IMR-90 (cell line): ENCODE measurements around the gene LRRC3C. TPM values are rescaled to one million over a fixed set of nuclear protein-coding genes. Genes with fewer than 3 reads are reported as not detected.
"Not testable (repeated sequence)": the region's sequence is repeated elsewhere in the genome, so short reads cannot be mapped to it uniquely, and the experiment has no call there.

Experiments
- ATAC-seq: fragments of 200-7000 bp; cut with Tn5 transposase; 2 replicates; pipeline ENCODE4 v1.9.1; 2020; ENCODE audit warnings: low read depth, mild to moderate bottlenecking, moderate library complexity
- BruUV-seq: library from RNA; stranded (reverse); fragments of 400-500 nt; replicated peaks from 2 replicates; lab custom pipeline; 2021; lab: Mats Ljungman, UMichigan
- CTCF ChIA-PET: fragments of 300-600 bp; formaldehyde crosslinking; extraction: SDS; loops from one replicate; lab custom pipeline; 2021; ENCODE audit warnings: antibody characterized with exemption; lab: Yijun Ruan, JAX
- POLR2A ChIA-PET: fragments of 300-600 bp; sonication (Branson Sonifier 250); formaldehyde crosslinking; loops from one replicate; lab custom pipeline; 2022; ENCODE audit warnings: antibody characterized with exemption; ENCODE audit not compliant: unreplicated experiment; lab: Charles Lee
- DNase-seq: peaks from one replicate; pipeline ENCODE4 v3.0.0; 2013
- H2AFZ ChIP-seq: replicated peaks from 2 replicates; pipeline ENCODE3; 2013; ENCODE audit warnings: low read length, mild to moderate bottlenecking; ENCODE audit not compliant: poor library complexity
- H2AK5ac ChIP-seq: 2 replicates; pipeline ENCODE4 v1.6.1; 2013; ENCODE audit warnings: low read depth, low read length, inconsistent platforms
- H2AK9ac ChIP-seq: replicated peaks from 2 replicates; pipeline ENCODE3; 2013; ENCODE audit warnings: mild to moderate bottlenecking, low read depth, low read length, moderate library complexity; ENCODE audit not compliant: poor library complexity
- H2BK120ac ChIP-seq: 2 replicates; pipeline ENCODE4 v1.6.1; 2013; ENCODE audit warnings: low read depth, low read length, inconsistent platforms
- H2BK15ac ChIP-seq: 3 replicates; pipeline ENCODE4 v1.6.1; 2013; ENCODE audit warnings: low read depth, low read length, inconsistent platforms
- H2BK20ac ChIP-seq: 2 replicates; pipeline ENCODE4 v1.6.1; 2013; ENCODE audit warnings: low read depth, mild to moderate bottlenecking, inconsistent platforms, low read length, moderate library complexity
- H2BK5ac ChIP-seq: 2 replicates; pipeline ENCODE4 v1.6.1; 2013; ENCODE audit warnings: mild to moderate bottlenecking, low read depth, low read length, inconsistent platforms; ENCODE audit not compliant: poor library complexity, severe bottlenecking
- H3K14ac ChIP-seq: replicated peaks from 2 replicates; pipeline ENCODE4 v1.6.1; 2013; ENCODE audit warnings: low read depth, low read length, inconsistent platforms
- H3K18ac ChIP-seq: 2 replicates; pipeline ENCODE4 v1.6.1; 2013; ENCODE audit warnings: low read depth, low read length, control low read depth
- H3K23ac ChIP-seq: 2 replicates; pipeline ENCODE4 v1.6.1; 2013; ENCODE audit warnings: low read depth, low read length, inconsistent platforms
- H3K27ac ChIP-seq: 2 replicates; pipeline ENCODE4 v1.5.1; 2013; ENCODE audit warnings: mild to moderate bottlenecking, control low read depth, low read length; ENCODE audit not compliant: insufficient read depth
- H3K27me3 ChIP-seq: 2 replicates; pipeline ENCODE4 v1.6.1; 2013; ENCODE audit warnings: low read length; ENCODE audit not compliant: control insufficient read depth, insufficient read depth
- H3K36me3 ChIP-seq: 2 replicates; pipeline ENCODE4 v1.6.1; 2013; ENCODE audit warnings: low read length, mixed read lengths; ENCODE audit not compliant: control insufficient read depth, insufficient read depth
- H3K4ac ChIP-seq: 2 replicates; pipeline ENCODE4 v1.6.1; 2013; ENCODE audit warnings: low read depth, low read length, inconsistent platforms
- H3K4me1 ChIP-seq: 2 replicates; pipeline ENCODE4 v1.6.1; 2013; ENCODE audit warnings: low read length, mixed read lengths; ENCODE audit not compliant: control insufficient read depth, insufficient read depth
- H3K4me2 ChIP-seq: 2 replicates; pipeline ENCODE4 v1.6.1; 2013; ENCODE audit warnings: low read depth, mild to moderate bottlenecking, control low read depth, low read length, moderate library complexity
- H3K4me3 ChIP-seq: 2 replicates; pipeline ENCODE4 v1.5.1; 2013; ENCODE audit warnings: low read depth, mild to moderate bottlenecking, control low read depth, low read length, moderate library complexity; ENCODE audit not compliant: insufficient read depth
- H3K56ac ChIP-seq: 2 replicates; pipeline ENCODE4 v1.6.1; 2013; ENCODE audit warnings: low read length, inconsistent platforms; ENCODE audit not compliant: insufficient read depth; ENCODE audit errors: extremely low read depth
- H3K79me1 ChIP-seq, 2 experiments: 2 replicates each; pipeline ENCODE4 v1.6.1; 2013; ENCODE audit warnings: low read length in 2 of 2, inconsistent platforms in 1 of 2, low read depth in 1 of 2
- H3K9ac ChIP-seq: 2 replicates; pipeline ENCODE4 v1.6.1; 2013; ENCODE audit warnings: low read depth, low read length, control low read depth
- H3K9me1 ChIP-seq: 2 replicates; pipeline ENCODE4 v1.6.1; 2013; ENCODE audit warnings: low read length, inconsistent platforms; ENCODE audit not compliant: insufficient read depth
- H3K9me3 ChIP-seq: 2 replicates; pipeline ENCODE4 v1.6.1; 2013; ENCODE audit warnings: low read length; ENCODE audit not compliant: control insufficient read depth, insufficient read depth
- H4K20me1 ChIP-seq: 2 replicates; pipeline ENCODE4 v1.6.1; 2013; ENCODE audit warnings: low read length, inconsistent platforms; ENCODE audit not compliant: insufficient read depth
- H4K5ac ChIP-seq: 2 replicates; pipeline ENCODE4 v1.6.1; 2013; ENCODE audit warnings: mild to moderate bottlenecking, low read depth, low read length, control low read depth
- H4K8ac ChIP-seq, 2 experiments: 2 replicates each; pipeline ENCODE4 v1.6.1; 2013; ENCODE audit warnings: low read depth in 2 of 2, low read length in 2 of 2, control low read depth in 1 of 2, inconsistent platforms in 1 of 2
- H4K91ac ChIP-seq: 2 replicates; pipeline ENCODE4 v1.6.1; 2013; ENCODE audit warnings: low read depth, low read length, inconsistent platforms; ENCODE audit not compliant: insufficient read depth
- WGBS, 2 experiments: methylation state at CpG; one replicate each; pipeline versions ENCODE4 v1.1.5 to v1.1.7; 2013; ENCODE audit warnings: missing lambda C conversion rate in 2 of 2; ENCODE audit not compliant: insufficient read length in 1 of 2; ENCODE audit errors: extremely low coverage in 2 of 2; 5-methylcytosine and 5-hydroxymethylcytosine counted together
- dilution Hi-C: fragments of 300-500 bp; cut with HindIII; formaldehyde crosslinking; loops from one replicate; pipeline ENCODE4 v1.14.3; 2018; ENCODE audit warnings: low sequenced_read_pairs; ENCODE audit not compliant: unreplicated experiment
- in situ Hi-C: fragments of 300-500 bp; cut with MboI; formaldehyde crosslinking; loops from 3 replicates; pipeline ENCODE4 v1.14.3; 2019; ENCODE audit warnings: low sequenced_read_pairs, inconsistent platforms, mixed read lengths
- intact Hi-C: fragments of 100-400 bp; cut with micrococcal nuclease; formaldehyde crosslinking; loops from 2 replicates; pipeline ENCODE4 v1.10.0; 2022
- polyA plus RNA-seq, 3 experiments: library from polyadenylated mRNA; depleted of rRNA; stranded (reverse); fragments of >200 nt; gene quantifications; 2 replicates each; pipeline ENCODE4 v1.2.3, GENCODE V29; 2012; ENCODE audit warnings: low replicate concordance in 1 of 3
- total RNA-seq: library from RNA; depleted of rRNA; stranded (reverse); fragments of >200 nt; gene quantifications from 2 replicates; pipeline ENCODE4 v1.2.3, GENCODE V29; 2012

LRRC3C gene
- total and polyA plus RNA-seq, 2 of the 4 experiments (the other 2 are of a cell fraction), result not detected

DNA sequence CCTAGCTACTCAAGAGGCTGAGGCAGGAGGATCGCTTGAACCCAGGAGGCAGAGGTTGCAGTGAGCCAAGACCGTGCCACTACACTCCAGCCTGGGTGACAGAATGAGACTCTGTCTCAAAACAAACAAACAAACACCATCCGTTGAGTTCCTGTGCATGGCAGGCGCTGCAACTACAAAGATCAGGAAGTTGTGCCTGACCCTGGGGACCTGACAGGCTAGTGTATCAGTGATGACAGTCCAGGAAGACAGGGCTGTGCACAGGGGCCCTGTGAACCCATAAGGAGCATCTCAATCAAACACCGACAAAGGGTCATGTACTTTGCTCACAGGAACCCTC, 20.9 kb downstream of the LRRC3C start:
- H3K9me1 ChIP-seq, H3K9ac ChIP-seq, H3K56ac ChIP-seq, H3K27me3 ChIP-seq, ATAC-seq, dilution Hi-C loops, in situ Hi-C loops, H3K27ac ChIP-seq, H3K4me3 ChIP-seq, H3K36me3 ChIP-seq, H2AFZ ChIP-seq, H4K8ac ChIP-seq, POLR2A ChIA-PET, H3K4me1 ChIP-seq, H2BK5ac ChIP-seq, H3K79me1 ChIP-seq, CTCF ChIA-PET, H3K18ac ChIP-seq, DNase-seq, H3K4ac ChIP-seq, H4K20me1 ChIP-seq, H3K4me2 ChIP-seq, H4K91ac ChIP-seq, H2AK5ac ChIP-seq, H2BK15ac ChIP-seq, intact Hi-C loops, H2BK120ac ChIP-seq, H3K23ac ChIP-seq, H2BK20ac ChIP-seq, H3K9me3 ChIP-seq, H3K14ac ChIP-seq, H2AK9ac ChIP-seq, BruUV-seq, H4K5ac ChIP-seq: not testable (repeated sequence)
- WGBS, 2 experiments, result no CpG with 5 or more reads among the region's 5 CpGs
